ENCODE data around the gene FOXC1.

FOXC1 gene

GRCh38 chr6:1584996-1585668, 24.6 kb upstream of the FOXC1 start:
- Histone ChIP-seq H3K27ac (ENCODE audit: low read length) (no peak overlapping the region), H3K9me3 (ENCODE audit: control insufficient read depth, insufficient read depth, low read length) (no peaks in the 10 kb centered on the region), H3K27me3 (ENCODE audit: control insufficient read depth, insufficient read depth, low read length) (no peaks in the 10 kb centered on the region), H3K36me3 (ENCODE audit: control insufficient read depth, insufficient read depth, low read length) (no peaks in the 10 kb centered on the region), H3K4me3 (ENCODE audit: low read length) (no peak overlapping the region), H3K4me1 (ENCODE audit: control insufficient read depth, insufficient read depth, low read length) (no peaks in the 10 kb centered on the region)
- WGBS (ENCODE audit: insufficient coverage, insufficient read length): no CpG with 5 or more reads among the region's 14 CpGs
- no peak for DNase-seq (ENCODE audit: low read depth, low spot score)

GRCh38 chr6:1585669-1586049, 24.1 kb upstream of the FOXC1 start:
- DNase-seq (ENCODE audit: low read depth, low spot score): no peak

GRCh38 chr6:1586256-1586655, 23.5 kb upstream of the FOXC1 start:
- Histone ChIP-seq H3K27me3 (ENCODE audit: control insufficient read depth, insufficient read depth, low read length) (no peaks in the 10 kb centered on the region), H3K9me3 (ENCODE audit: control insufficient read depth, insufficient read depth, low read length) (no peaks in the 10 kb centered on the region), H3K36me3 (ENCODE audit: control insufficient read depth, insufficient read depth, low read length) (no peaks in the 10 kb centered on the region), H3K27ac (ENCODE audit: low read length) (no peak overlapping the region), H3K4me3 (ENCODE audit: low read length) (no peak overlapping the region), H3K4me1 (ENCODE audit: control insufficient read depth, insufficient read depth, low read length) (no peaks in the 10 kb centered on the region)
- no peak for DNase-seq (ENCODE audit: low read depth, low spot score)
- WGBS (ENCODE audit: insufficient coverage, insufficient read length): no CpG with 5 or more reads among the region's 7 CpGs

More at GRCh38 chr6:1585669-1586049, 24.1 kb upstream of the FOXC1 start:
- H3K27me3 ChIP-seq (ENCODE audit: control insufficient read depth, insufficient read depth, low read length): no peaks in the 10 kb centered on the region
- H3K4me1 ChIP-seq (ENCODE audit: control insufficient read depth, insufficient read depth, low read length): no peaks in the 10 kb centered on the region
- no peaks in the 10 kb centered on the region for H3K36me3 ChIP-seq (ENCODE audit: control insufficient read depth, insufficient read depth, low read length)
- H3K4me3 ChIP-seq (ENCODE audit: low read length): no peak overlapping the region
- no CpG with 5 or more reads among the region's 12 CpGs for WGBS (ENCODE audit: insufficient coverage, insufficient read length)
- H3K9me3 ChIP-seq (ENCODE audit: control insufficient read depth, insufficient read depth, low read length): no peaks in the 10 kb centered on the region
- no peak overlapping the region for H3K27ac ChIP-seq (ENCODE audit: low read length)

- Histone ChIP-seq H3K4me3 (ENCODE audit: low read length) (no peak overlapping the region), H3K27ac (ENCODE audit: low read length) (no peak overlapping the region), H3K9me3 (ENCODE audit: control insufficient read depth, insufficient read depth, low read length) (no peaks in the 10 kb centered on the region), H3K4me1 (ENCODE audit: control insufficient read depth, insufficient read depth, low read length) (no peaks in the 10 kb centered on the region), H3K27me3 (ENCODE audit: control insufficient read depth, insufficient read depth, low read length) (no peaks in the 10 kb centered on the region), H3K36me3 (ENCODE audit: control insufficient read depth, insufficient read depth, low read length) (no peaks in the 10 kb centered on the region)
- no peak for DNase-seq (ENCODE audit: low read depth, low spot score)
- WGBS (ENCODE audit: insufficient coverage, insufficient read length): no CpG with 5 or more reads among the region's 5 CpGs
Measured at GRCh38 chr6:1586861-1587450, 22.8 kb upstream of the FOXC1 start.

- DNase-seq (ENCODE audit: low read depth, low spot score): no peak
- no peak overlapping the region for H3K27ac ChIP-seq (ENCODE audit: low read length)
- H3K4me1 ChIP-seq (ENCODE audit: control insufficient read depth, insufficient read depth, low read length): no peaks in the 10 kb centered on the region; the same call in 1 of the 2 replicates
- no peak overlapping the region for H3K4me3 ChIP-seq (ENCODE audit: low read length)
- no peaks in the 10 kb centered on the region for H3K27me3 ChIP-seq (ENCODE audit: control insufficient read depth, insufficient read depth, low read length)
- H3K9me3 ChIP-seq (ENCODE audit: control insufficient read depth, insufficient read depth, low read length): no peaks in the 10 kb centered on the region
- no CpG with 5 or more reads among the region's 7 CpGs for WGBS (ENCODE audit: insufficient coverage, insufficient read length)
- H3K36me3 ChIP-seq (ENCODE audit: control insufficient read depth, insufficient read depth, low read length): no peaks in the 10 kb centered on the region
Measured at GRCh38 chr6:1587546-1587945, 22.2 kb upstream of the FOXC1 start.

- no CpG with 5 or more reads among the region's 12 CpGs for WGBS (ENCODE audit: insufficient coverage, insufficient read length)
- DNase-seq (ENCODE audit: low read depth, low spot score): no peak
- H3K27me3 ChIP-seq (ENCODE audit: control insufficient read depth, insufficient read depth, low read length): no peaks in the 10 kb centered on the region
Measured at GRCh38 chr6:1587977-1588376, 21.7 kb upstream of the FOXC1 start.

GRCh38 chr6:1589208-1589607, 20.5 kb upstream of the FOXC1 start:
- Histone ChIP-seq H3K4me3 (ENCODE audit: low read length) (no peak overlapping the region), H3K36me3 (ENCODE audit: control insufficient read depth, insufficient read depth, low read length) (no peaks in the 10 kb centered on the region), H3K4me1 (ENCODE audit: control insufficient read depth, insufficient read depth, low read length) (no peaks in the 10 kb centered on the region; the same call in 1 of the 2 replicates), H3K9me3 (ENCODE audit: control insufficient read depth, insufficient read depth, low read length) (no peaks in the 10 kb centered on the region), H3K27me3 (ENCODE audit: control insufficient read depth, insufficient read depth, low read length) (no peaks in the 10 kb centered on the region), H3K27ac (ENCODE audit: low read length) (no peak overlapping the region)
- DNase-seq (ENCODE audit: low read depth, low spot score): no peak
- WGBS (ENCODE audit: insufficient coverage, insufficient read length): no CpG with 5 or more reads among the region's 6 CpGs

More at GRCh38 chr6:1587977-1588376, 21.7 kb upstream of the FOXC1 start:
- Histone ChIP-seq H3K9me3 (ENCODE audit: control insufficient read depth, insufficient read depth, low read length) (no peaks in the 10 kb centered on the region), H3K4me3 (ENCODE audit: low read length) (no peak overlapping the region), H3K4me1 (ENCODE audit: control insufficient read depth, insufficient read depth, low read length) (no peaks in the 10 kb centered on the region; the same call in 1 of the 2 replicates), H3K27ac (ENCODE audit: low read length) (no peak overlapping the region), H3K36me3 (ENCODE audit: control insufficient read depth, insufficient read depth, low read length) (no peaks in the 10 kb centered on the region)

GRCh38 chr6:1590580-1590979, 19.1 kb upstream of the FOXC1 start:
- Histone ChIP-seq H3K36me3 (ENCODE audit: control insufficient read depth, insufficient read depth, low read length) (no peaks in the 10 kb centered on the region), H3K27ac (ENCODE audit: low read length) (no peak overlapping the region), H3K4me1 (ENCODE audit: control insufficient read depth, insufficient read depth, low read length) (no peaks in the 10 kb centered on the region; the same call in 1 of the 2 replicates), H3K9me3 (ENCODE audit: control insufficient read depth, insufficient read depth, low read length) (no peaks in the 10 kb centered on the region), H3K27me3 (ENCODE audit: control insufficient read depth, insufficient read depth, low read length) (no peaks in the 10 kb centered on the region), H3K4me3 (ENCODE audit: low read length) (no peak overlapping the region)
- no peak for DNase-seq (ENCODE audit: low read depth, low spot score)
- WGBS (ENCODE audit: insufficient coverage, insufficient read length): no CpG with 5 or more reads among the region's 9 CpGs

- no CpG with 5 or more reads among the region's 5 CpGs for WGBS (ENCODE audit: insufficient coverage, insufficient read length)
- no peaks in the 10 kb centered on the region for H3K27me3 ChIP-seq (ENCODE audit: control insufficient read depth, insufficient read depth, low read length)
- H3K36me3 ChIP-seq (ENCODE audit: control insufficient read depth, insufficient read depth, low read length): no peaks in the 10 kb centered on the region
Measured at GRCh38 chr6:1591243-1591642, 18.5 kb upstream of the FOXC1 start.

GRCh38 chr6:1591926-1592325, 17.8 kb upstream of the FOXC1 start:
- no peak overlapping the region for H3K27ac ChIP-seq (ENCODE audit: low read length)
- no peak for DNase-seq (ENCODE audit: low read depth, low spot score)
- H3K9me3 ChIP-seq (ENCODE audit: control insufficient read depth, insufficient read depth, low read length): no peaks in the 10 kb centered on the region
- H3K36me3 ChIP-seq (ENCODE audit: control insufficient read depth, insufficient read depth, low read length): no peaks in the 10 kb centered on the region
- no peak overlapping the region for H3K4me3 ChIP-seq (ENCODE audit: low read length)
- H3K27me3 ChIP-seq (ENCODE audit: control insufficient read depth, insufficient read depth, low read length): no peaks in the 10 kb centered on the region
- peaks cover 1% of the 10 kb centered on the region for H3K4me1 ChIP-seq (ENCODE audit: control insufficient read depth, insufficient read depth, low read length)
- no CpG with 5 or more reads among the region's 6 CpGs for WGBS (ENCODE audit: insufficient coverage, insufficient read length)

More at GRCh38 chr6:1591243-1591642, 18.5 kb upstream of the FOXC1 start:
- Histone ChIP-seq H3K4me1 (ENCODE audit: control insufficient read depth, insufficient read depth, low read length) (peaks cover 1% of the 10 kb centered on the region), H3K27ac (ENCODE audit: low read length) (no peak overlapping the region), H3K9me3 (ENCODE audit: control insufficient read depth, insufficient read depth, low read length) (no peaks in the 10 kb centered on the region), H3K4me3 (ENCODE audit: low read length) (no peak overlapping the region)
- DNase-seq (ENCODE audit: low read depth, low spot score): no peak

GRCh38 chr6:1592852-1593251, 16.9 kb upstream of the FOXC1 start:
- no peak for DNase-seq (ENCODE audit: low read depth, low spot score)
- H3K4me1 ChIP-seq (ENCODE audit: control insufficient read depth, insufficient read depth, low read length): peaks cover 1% of the 10 kb centered on the region
- H3K27me3 ChIP-seq (ENCODE audit: control insufficient read depth, insufficient read depth, low read length): no peaks in the 10 kb centered on the region
- H3K36me3 ChIP-seq (ENCODE audit: control insufficient read depth, insufficient read depth, low read length): no peaks in the 10 kb centered on the region
- no CpG with 5 or more reads among the region's 8 CpGs for WGBS (ENCODE audit: insufficient coverage, insufficient read length)
- H3K4me3 ChIP-seq (ENCODE audit: low read length): no peak overlapping the region
- no peaks in the 10 kb centered on the region for H3K9me3 ChIP-seq (ENCODE audit: control insufficient read depth, insufficient read depth, low read length)
- H3K27ac ChIP-seq (ENCODE audit: low read length): no peak overlapping the region

All from iPS DF 6.9 (cell line).